RWPE2 (cell line): ENCODE measurements around the gene EMX1.
"Not testable (repeated sequence)": the region's sequence is repeated elsewhere in the genome, so short reads cannot be mapped to it uniquely, and the experiment has no call there.

Source experiments
- ATAC-seq: fragments of 200-7000 bp; cut with Tn5 transposase; 3 replicates; pipeline ENCODE4 v1.9.1; 2021; ENCODE audit warnings: low read depth
- DNase-seq: peaks from one replicate; pipeline ENCODE4 v3.0.0-alpha.2; 2020; ENCODE audit warnings: low spot score
- H3K27ac ChIP-seq: fragments of 450-650 bp; 2 replicates; pipeline ENCODE4 v1.5.1; 2017; ENCODE audit warnings: mild to moderate bottlenecking; ENCODE audit not compliant: poor library complexity, severe bottlenecking
- H3K27me3 ChIP-seq: fragments of 250-450 bp; sonication (Bioruptor Pico); 2 replicates; pipeline ENCODE4 v1.5.1; 2021; ENCODE audit warnings: mild to moderate bottlenecking, moderate library complexity; ENCODE audit not compliant: insufficient read depth, poor library complexity, severe bottlenecking
- H3K36me3 ChIP-seq: fragments of 250-450 bp; sonication (Bioruptor Pico); 2 replicates; pipeline ENCODE4 v1.5.1; 2020; ENCODE audit warnings: low read depth, mild to moderate bottlenecking, moderate library complexity
- H3K4me1 ChIP-seq: fragments of 250-450 bp; sonication (Bioruptor Pico); 2 replicates; pipeline ENCODE4 v1.5.1; 2021; ENCODE audit warnings: mild to moderate bottlenecking, moderate library complexity; ENCODE audit not compliant: insufficient read depth, poor library complexity, severe bottlenecking
- H3K4me3 ChIP-seq: fragments of 250-450 bp; sonication (Bioruptor Pico); 2 replicates; pipeline ENCODE4 v1.5.1; 2021; ENCODE audit warnings: mild to moderate bottlenecking, moderate library complexity; ENCODE audit not compliant: severe bottlenecking
- H3K9me3 ChIP-seq: fragments of 250-450 bp; sonication (Bioruptor Pico); 2 replicates; pipeline ENCODE4 v1.5.1; 2021; ENCODE audit warnings: mild to moderate bottlenecking, moderate library complexity; ENCODE audit not compliant: severe bottlenecking
- CTCF ChIP-seq: fragments of 450-650 bp; IDR thresholded peaks from one replicate; pipeline ENCODE4 v1.5.1; 2017; ENCODE audit warnings: mild to moderate bottlenecking, moderate library complexity; ENCODE audit not compliant: poor library complexity, severe bottlenecking

Gene EMX1

DNA sequence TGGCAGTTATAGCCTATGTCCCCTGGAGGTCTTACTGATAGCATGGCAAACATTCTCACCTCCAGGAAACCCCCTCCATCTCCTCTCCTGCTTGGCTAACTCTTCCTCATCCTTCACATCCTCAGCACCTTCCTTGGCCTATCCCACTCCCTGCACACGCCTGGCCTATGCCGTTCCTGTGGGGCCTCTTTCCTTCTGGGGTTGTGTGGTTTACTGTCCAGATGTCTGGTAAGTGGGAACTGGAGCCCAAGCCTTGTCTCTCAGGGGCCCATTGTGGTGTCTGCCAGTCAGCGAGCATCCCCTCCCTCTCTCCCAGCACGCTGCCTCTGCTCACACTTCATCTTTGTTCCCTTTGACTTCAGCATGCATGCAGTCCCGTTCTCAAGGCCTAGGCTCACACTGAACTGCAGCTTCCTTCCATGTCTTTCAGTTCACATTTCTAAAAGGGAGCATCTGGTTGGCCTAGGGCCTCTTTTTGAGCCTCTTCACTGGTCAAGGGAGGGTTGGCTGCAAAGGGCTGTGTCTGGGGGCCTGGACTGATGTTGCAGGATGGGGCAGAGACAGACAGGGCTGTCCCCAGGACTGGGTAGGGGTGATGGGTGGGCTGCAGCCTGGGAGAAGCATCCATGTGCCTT, 17.0 kb upstream of the EMX1 start:
- Histone ChIP-seq H3K36me3 (no peaks in the 10 kb centered on the region), H3K4me1 (no peaks in the 10 kb centered on the region), H3K27ac (no peak overlapping the region), H3K9me3 (no peaks in the 10 kb centered on the region), H3K4me3 (no peak overlapping the region), H3K27me3 (peaks cover 29% of the 10 kb centered on the region)
- DNase-seq (no peak), ATAC-seq (no peak)
- TF ChIP-seq CTCF, result no peak

GRCh38 chr2:72901426-72901825, 15.9 kb upstream of the EMX1 start:
- no peak overlapping the region for H3K27ac ChIP-seq
- ATAC-seq (no peak), DNase-seq (no peak)
- no peak overlapping the region for H3K4me3 ChIP-seq
- peaks cover 36% of the 10 kb centered on the region for H3K27me3 ChIP-seq
- H3K4me1 ChIP-seq, result no peaks in the 10 kb centered on the region
- no peaks in the 10 kb centered on the region for H3K9me3 ChIP-seq
- TF ChIP-seq CTCF, result no peak
- H3K36me3 ChIP-seq, result no peaks in the 10 kb centered on the region

- not testable (repeated sequence) for H3K4me3 ChIP-seq, H3K36me3 ChIP-seq, H3K4me1 ChIP-seq, ATAC-seq, DNase-seq, H3K27ac ChIP-seq, H3K9me3 ChIP-seq
- peaks cover 71% of the 10 kb centered on the region for H3K27me3 ChIP-seq
These were observed 9.9 kb upstream of the EMX1 start for GRCh38 chr2:72907369-72907768.

DNA sequence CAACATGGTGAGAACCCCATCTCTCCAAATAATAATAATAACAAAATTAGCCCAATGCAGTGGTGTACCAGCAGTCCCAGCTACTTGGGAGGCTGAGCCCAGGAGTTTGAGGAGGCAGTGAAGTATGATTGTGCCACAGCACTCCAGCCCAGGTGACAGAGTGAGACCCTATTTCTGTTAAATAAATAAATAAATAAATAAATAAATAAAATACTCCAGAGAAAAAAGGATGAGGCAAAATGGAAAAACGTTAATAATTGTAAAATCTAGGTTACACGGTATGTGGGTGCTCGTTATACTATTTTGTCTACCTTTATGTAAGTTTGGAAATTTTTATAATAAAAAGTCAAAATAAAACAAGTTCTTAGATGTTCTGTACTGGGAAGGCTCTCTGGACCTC, 8.6 kb upstream of the EMX1 start:
- H3K4me3 ChIP-seq, result no peak overlapping the region
- no peaks in the 10 kb centered on the region for H3K36me3 ChIP-seq
- peaks cover 80% of the 10 kb centered on the region for H3K27me3 ChIP-seq
- no peak for TF ChIP-seq CTCF
- no peak for ATAC-seq
- no peaks in the 10 kb centered on the region for H3K4me1 ChIP-seq
- H3K9me3 ChIP-seq, result no peaks in the 10 kb centered on the region
- no peak for DNase-seq
- no peak overlapping the region for H3K27ac ChIP-seq

DNA sequence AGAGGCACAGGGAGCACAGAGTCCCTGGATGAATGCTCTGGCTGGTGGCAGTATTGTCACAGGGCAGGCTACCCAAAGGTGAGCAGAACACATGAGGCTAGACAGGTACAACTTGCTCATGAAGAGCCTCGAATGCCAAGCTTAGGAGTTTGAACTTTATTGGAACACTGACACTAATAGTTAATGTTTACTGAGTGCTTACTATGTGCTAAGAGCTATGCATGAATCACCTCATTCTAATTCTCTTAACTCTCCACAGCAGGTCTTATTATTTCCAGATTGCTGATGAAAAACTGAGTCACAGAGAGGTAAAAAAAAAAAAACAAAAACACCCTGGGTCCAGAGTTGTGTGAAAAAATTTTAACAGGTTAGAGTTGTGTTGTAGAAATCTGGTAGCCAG, 6.1 kb upstream of the EMX1 start:
- TF ChIP-seq CTCF, result no peak
- DNase-seq (no peak), ATAC-seq (peak; percentile 7; the same call in 1 of the 3 replicates)
- H3K4me3 ChIP-seq, result no peak overlapping the region
- no peaks in the 10 kb centered on the region for H3K4me1 ChIP-seq
- H3K27me3 ChIP-seq, result peaks cover 85% of the 10 kb centered on the region
- H3K27ac ChIP-seq, result no peak overlapping the region
- no peaks in the 10 kb centered on the region for H3K9me3 ChIP-seq
- H3K36me3 ChIP-seq, result no peaks in the 10 kb centered on the region
